Adipocyte (in vitro differentiated cells): ENCODE measurements around the gene CD276.

Experiments used
- DNase-seq: peaks from one replicate; pipeline ENCODE4 v3.0.0-alpha.2; 2015; ENCODE audit warnings: low read depth
- H3K27me3 ChIP-seq: replicated peaks from 2 replicates; pipeline ENCODE4 v1.7.0; 2013; ENCODE audit warnings: mild to moderate bottlenecking, low read length, moderate library complexity; ENCODE audit not compliant: control insufficient read depth, insufficient read depth
- H3K36me3 ChIP-seq: 2 replicates; pipeline ENCODE4 v1.7.0; 2013; ENCODE audit warnings: low read length, mild to moderate bottlenecking, moderate library complexity; ENCODE audit not compliant: control insufficient read depth, insufficient read depth, severe bottlenecking
- H3K4me1 ChIP-seq: 2 replicates; pipeline ENCODE4 v1.7.0; 2013; ENCODE audit warnings: mild to moderate bottlenecking, low read length, moderate library complexity; ENCODE audit not compliant: control insufficient read depth, insufficient read depth
- H3K4me3 ChIP-seq: 2 replicates; pipeline ENCODE4 v1.7.0; 2013; ENCODE audit warnings: mild to moderate bottlenecking, low read length, moderate library complexity
- H3K9ac ChIP-seq: 2 replicates; pipeline ENCODE4 v1.7.0; 2013; ENCODE audit warnings: mild to moderate bottlenecking, low read length, moderate library complexity
- H3K9me3 ChIP-seq: 2 replicates; pipeline ENCODE4 v1.7.0; 2013; ENCODE audit warnings: mild to moderate bottlenecking, low read length, moderate library complexity; ENCODE audit not compliant: control insufficient read depth

CD276 gene

GRCh38 chr15:73677146-73677607, 7.0 kb upstream of the CD276 start:
- Histone ChIP-seq H3K9ac (no peak overlapping the region), H3K36me3 (no peaks in the 10 kb centered on the region), H3K27me3 (peaks cover 21% of the 10 kb centered on the region), H3K4me3 (no peak overlapping the region), H3K9me3 (no peaks in the 10 kb centered on the region), H3K4me1 (no peaks in the 10 kb centered on the region)
- peak; percentile 76 for DNase-seq

- Histone ChIP-seq H3K4me3 (no peak overlapping the region), H3K9ac (no peak overlapping the region), H3K4me1 (no peaks in the 10 kb centered on the region), H3K9me3 (no peaks in the 10 kb centered on the region), H3K27me3 (peaks cover 16% of the 10 kb centered on the region), H3K36me3 (no peaks in the 10 kb centered on the region)
- no peak for DNase-seq
Measured at GRCh38 chr15:73677733-73678132, 6.5 kb upstream of the CD276 start.

GRCh38 chr15:73678498-73678897, 5.7 kb upstream of the CD276 start:
- no peaks in the 10 kb centered on the region for H3K9me3 ChIP-seq

GRCh38 chr15:73679180-73679579, 5.0 kb upstream of the CD276 start:
- H3K4me1 ChIP-seq, result peaks cover 7% of the 10 kb centered on the region
- no peak overlapping the region for H3K4me3 ChIP-seq
- H3K9me3 ChIP-seq, result no peaks in the 10 kb centered on the region
- peaks cover 3% of the 10 kb centered on the region for H3K27me3 ChIP-seq
- no peak for DNase-seq
- no peaks in the 10 kb centered on the region for H3K36me3 ChIP-seq
- H3K9ac ChIP-seq, result no peak overlapping the region

More at GRCh38 chr15:73678498-73678897, 5.7 kb upstream of the CD276 start:
- no peak for DNase-seq
- Histone ChIP-seq H3K36me3 (no peaks in the 10 kb centered on the region), H3K4me1 (peaks cover 3% of the 10 kb centered on the region), H3K4me3 (no peak overlapping the region), H3K9ac (no peak overlapping the region), H3K27me3 (peaks cover 8% of the 10 kb centered on the region)

- H3K9ac ChIP-seq, result no peak overlapping the region
- no peak for DNase-seq
- no peaks in the 10 kb centered on the region for H3K9me3 ChIP-seq
- H3K4me3 ChIP-seq, result no peak overlapping the region
- H3K4me1 ChIP-seq, result peaks cover 7% of the 10 kb centered on the region
- peaks cover 3% of the 10 kb centered on the region for H3K27me3 ChIP-seq
- H3K36me3 ChIP-seq, result no peaks in the 10 kb centered on the region
Measured at GRCh38 chr15:73679964-73680363, 4.2 kb upstream of the CD276 start.

GRCh38 chr15:73680549-73680948, 3.6 kb upstream of the CD276 start:
- Histone ChIP-seq H3K4me1 (peaks cover 7% of the 10 kb centered on the region), H3K36me3 (no peaks in the 10 kb centered on the region), H3K27me3 (peaks cover 3% of the 10 kb centered on the region), H3K4me3 (no peak overlapping the region), H3K9ac (no peak overlapping the region), H3K9me3 (no peaks in the 10 kb centered on the region)
- DNase-seq, result no peak

- DNase-seq, result no peak
- Histone ChIP-seq H3K9ac (no peak overlapping the region), H3K4me1 (peaks cover 12% of the 10 kb centered on the region), H3K4me3 (no peak overlapping the region), H3K27me3 (peaks cover 3% of the 10 kb centered on the region), H3K36me3 (no peaks in the 10 kb centered on the region), H3K9me3 (no peaks in the 10 kb centered on the region)
Measured at GRCh38 chr15:73681063-73681462, 3.1 kb upstream of the CD276 start.

- Histone ChIP-seq H3K4me3 (no peak overlapping the region), H3K27me3 (no peaks in the 10 kb centered on the region), H3K9me3 (no peaks in the 10 kb centered on the region), H3K9ac (no peak overlapping the region), H3K36me3 (no peaks in the 10 kb centered on the region), H3K4me1 (peaks cover 22% of the 10 kb centered on the region)
- DNase-seq, result no peak
Measured at GRCh38 chr15:73681856-73682599, 2.2 kb upstream of the CD276 start.

- no peaks in the 10 kb centered on the region for H3K27me3 ChIP-seq
- no peak overlapping the region for H3K4me3 ChIP-seq
- H3K9me3 ChIP-seq, result no peaks in the 10 kb centered on the region
- peaks cover 28% of the 10 kb centered on the region for H3K4me1 ChIP-seq
- no peak for DNase-seq
- H3K36me3 ChIP-seq, result no peaks in the 10 kb centered on the region
- no peak overlapping the region for H3K9ac ChIP-seq
Measured at GRCh38 chr15:73682600-73683090, 1.5 kb upstream of the CD276 start.

GRCh38 chr15:73683257-73683776, 866 bp upstream of the CD276 start:
- Histone ChIP-seq H3K36me3 (no peaks in the 10 kb centered on the region), H3K4me1 (peaks cover 35% of the 10 kb centered on the region), H3K9me3 (no peaks in the 10 kb centered on the region), H3K27me3 (no peaks in the 10 kb centered on the region), H3K9ac (no peak overlapping the region), H3K4me3 (peak overlapping the region; percentile 79)
- DNase-seq, result no peak

- peak overlapping the region; percentile 88 for H3K4me3 ChIP-seq
- no peaks in the 10 kb centered on the region for H3K27me3 ChIP-seq
- DNase-seq, result peak; percentile 73
- H3K4me1 ChIP-seq, result peaks cover 49% of the 10 kb centered on the region
- no peaks in the 10 kb centered on the region for H3K36me3 ChIP-seq
- H3K9ac ChIP-seq, result peak overlapping the region; percentile 93
- H3K9me3 ChIP-seq, result no peaks in the 10 kb centered on the region
Measured at GRCh38 chr15:73684581-73685455, 635 bp downstream of the CD276 start.
